GM19395 (cell line): ENCODE data around the gene PKNOX1.
"Not testable (repeated sequence)": the region's sequence is repeated elsewhere in the genome, so short reads cannot be mapped to it uniquely, and the experiment has no call there.

Experiments
- ATAC-seq: cut with Tn5 transposase; IDR thresholded peaks from one replicate; pipeline ENCODE4 v1.9.1; 2021; ENCODE audit warnings: mild to moderate bottlenecking, moderate library complexity; ENCODE audit not compliant: unreplicated experiment

The PKNOX1 gene

GRCh38 chr21:43043291-43043690, 68.9 kb downstream of the PKNOX1 start:
- ATAC-seq = not testable (repeated sequence)

GRCh38 chr21:43044547-43044946, 70.2 kb downstream of the PKNOX1 start:
- ATAC-seq = not testable (repeated sequence)

- not testable (repeated sequence) for ATAC-seq
These were observed 71.0 kb downstream of the PKNOX1 start for GRCh38 chr21:43045165-43045875.

- ATAC-seq = not testable (repeated sequence)
These were observed 71.8 kb downstream of the PKNOX1 start for GRCh38 chr21:43045876-43046821.

GRCh38 chr21:43053112-43053511, 78.8 kb downstream of the PKNOX1 start:
- not testable (repeated sequence) for ATAC-seq

- ATAC-seq = not testable (repeated sequence)
These were observed 88.7 kb downstream of the PKNOX1 start for GRCh38 chr21:43062955-43063664.

- ATAC-seq = not testable (repeated sequence)
These were observed 90.0 kb downstream of the PKNOX1 start for GRCh38 chr21:43064265-43064917.

GRCh38 chr21:43065991-43066390, 91.6 kb downstream of the PKNOX1 start:
- ATAC-seq = not testable (repeated sequence)

- not testable (repeated sequence) for ATAC-seq
These were observed 92.3 kb downstream of the PKNOX1 start for GRCh38 chr21:43066690-43067089.

GRCh38 chr21:43068065-43068464, 93.7 kb downstream of the PKNOX1 start:
- ATAC-seq = not testable (repeated sequence)

GRCh38 chr21:43069682-43070081, 95.3 kb downstream of the PKNOX1 start:
- not testable (repeated sequence) for ATAC-seq

GRCh38 chr21:43072742-43073141, 98.4 kb downstream of the PKNOX1 start:
- not testable (repeated sequence) for ATAC-seq

- not testable (repeated sequence) for ATAC-seq
These were observed 100.2 kb downstream of the PKNOX1 start for GRCh38 chr21:43074401-43075169.

GRCh38 chr21:43075170-43076022, 101.0 kb downstream of the PKNOX1 start, which contains the start of gene CBS:
Gene CBS (minus strand): TSS chr21:43075835. CDS start chr21:43072193, 3,642 bp downstream.
- ATAC-seq = not testable (repeated sequence)

- not testable (repeated sequence) for ATAC-seq
These were observed 101.8 kb downstream of the PKNOX1 start for GRCh38 chr21:43076023-43076637.

- not testable (repeated sequence) for ATAC-seq
These were observed 102.3 kb downstream of the PKNOX1 start for GRCh38 chr21:43076643-43077042.

- ATAC-seq = not testable (repeated sequence)
These were observed 108.4 kb downstream of the PKNOX1 start for GRCh38 chr21:43082587-43083300.
